H9 (cell line): ENCODE data around the gene MGAT4C. TPM values are rescaled to one million over a fixed set of nuclear protein-coding genes. Genes with fewer than 3 reads are reported as not detected.

Source experiments
- DNase-seq: peaks from one replicate; pipeline ENCODE4 v3.0.0-alpha.2; 2017
- H2AFZ ChIP-seq: one replicate; pipeline ENCODE4 v1.6.1; 2013; ENCODE audit warnings: mild to moderate bottlenecking, low read length, control low read depth, moderate library complexity
- H2AK5ac ChIP-seq: 2 replicates; pipeline ENCODE4 v1.6.1; 2013; ENCODE audit warnings: low read length, control low read depth, mixed read lengths; ENCODE audit not compliant: insufficient read length
- H2BK120ac ChIP-seq: one replicate; pipeline ENCODE4 v1.6.1; 2013; ENCODE audit warnings: low read depth, mild to moderate bottlenecking, low read length, control low read depth, inconsistent platforms; ENCODE audit not compliant: poor library complexity, severe bottlenecking
- H2BK12ac ChIP-seq: 2 replicates; pipeline ENCODE4 v1.6.1; 2013; ENCODE audit warnings: low read length, control low read depth, mixed read lengths, low read depth; ENCODE audit not compliant: insufficient read length
- H2BK15ac ChIP-seq: 2 replicates; pipeline ENCODE4 v1.6.1; 2013; ENCODE audit warnings: low read depth, low read length, control low read depth
- H2BK20ac ChIP-seq: one replicate; pipeline ENCODE4 v1.6.1; 2013; ENCODE audit warnings: low read depth, mild to moderate bottlenecking, low read length, control low read depth, inconsistent platforms; ENCODE audit not compliant: poor library complexity, severe bottlenecking
- H2BK5ac ChIP-seq: 2 replicates; pipeline ENCODE4 v1.6.1; 2013; ENCODE audit warnings: low read length, control low read depth, mixed read lengths; ENCODE audit not compliant: insufficient read length
- H3K14ac ChIP-seq: 2 replicates; pipeline ENCODE4 v1.6.1; 2013; ENCODE audit warnings: low read length, control low read depth; ENCODE audit not compliant: insufficient read depth
- H3K18ac ChIP-seq: 2 replicates; pipeline ENCODE4 v1.6.1; 2013; ENCODE audit warnings: low read depth, mild to moderate bottlenecking, mixed read lengths, low read length, control low read depth; ENCODE audit not compliant: insufficient read length
- H3K23ac ChIP-seq: 2 replicates; pipeline ENCODE4 v1.6.1; 2013; ENCODE audit warnings: low read length, control low read depth, mixed read lengths, low read depth; ENCODE audit not compliant: insufficient read length
- H3K23me2 ChIP-seq: 2 replicates; pipeline ENCODE4 v1.6.1; 2013; ENCODE audit warnings: low read depth, mild to moderate bottlenecking, mixed read lengths, low read length, control low read depth; ENCODE audit not compliant: insufficient read length, poor library complexity, severe bottlenecking
- H3K27ac ChIP-seq: 2 replicates; pipeline ENCODE4 v1.5.1; 2013; ENCODE audit warnings: low read length, control low read depth, mixed read lengths, low read depth; ENCODE audit not compliant: insufficient read length
- H3K27me3 ChIP-seq: 2 replicates; pipeline ENCODE4 v1.6.1; 2013; ENCODE audit warnings: low read length, control low read depth, inconsistent platforms; ENCODE audit not compliant: insufficient read depth
- H3K4ac ChIP-seq: 2 replicates; pipeline ENCODE4 v1.6.1; 2013; ENCODE audit warnings: low read depth, mild to moderate bottlenecking, control low read depth, inconsistent platforms, low read length, moderate library complexity
- H3K4me1 ChIP-seq: 2 replicates; pipeline ENCODE4 v1.6.1; 2013; ENCODE audit warnings: low read length, control low read depth, inconsistent platforms; ENCODE audit not compliant: insufficient read depth
- H3K4me2 ChIP-seq: 2 replicates; pipeline ENCODE4 v1.6.1; 2013; ENCODE audit warnings: low read length, control low read depth, mixed read lengths; ENCODE audit not compliant: insufficient read length, insufficient read depth
- H3K56ac ChIP-seq: 2 replicates; pipeline ENCODE4 v1.6.1; 2013; ENCODE audit warnings: low read depth, mild to moderate bottlenecking, mixed read lengths, low read length, control low read depth; ENCODE audit not compliant: insufficient read length
- H3K79me1 ChIP-seq: 2 replicates; pipeline ENCODE4 v1.6.1; 2013; ENCODE audit warnings: low read depth, mild to moderate bottlenecking, moderate library complexity, low read length, control low read depth, inconsistent platforms; ENCODE audit not compliant: insufficient read depth, poor library complexity, severe bottlenecking
- H3K79me2 ChIP-seq: 2 replicates; pipeline ENCODE4 v1.6.1; 2013; ENCODE audit warnings: low read length, control low read depth, inconsistent platforms; ENCODE audit not compliant: insufficient read depth
- H3K9ac ChIP-seq: 2 replicates; pipeline ENCODE4 v1.6.1; 2013; ENCODE audit warnings: low read length, control low read depth, mixed read lengths; ENCODE audit not compliant: insufficient read length; ENCODE audit errors: extremely low read depth
- H3K9me3 ChIP-seq: one replicate; pipeline ENCODE4 v1.6.1; 2013; ENCODE audit warnings: low read depth, low read length, inconsistent platforms; ENCODE audit not compliant: control insufficient read depth
- H3T11ph ChIP-seq: one replicate; pipeline ENCODE4 v1.6.1; 2013; ENCODE audit warnings: mild to moderate bottlenecking, low read length, control low read depth, inconsistent platforms
- H4K20me1 ChIP-seq: one replicate; pipeline ENCODE4 v1.6.1; 2013; ENCODE audit not compliant: control insufficient read depth, insufficient read length, insufficient read depth
- H4K5ac ChIP-seq: 2 replicates; pipeline ENCODE4 v1.6.1; 2013; ENCODE audit warnings: low read depth, mild to moderate bottlenecking, mixed read lengths, low read length, control low read depth; ENCODE audit not compliant: insufficient read length
- H4K8ac ChIP-seq: replicated peaks from 2 replicates; pipeline ENCODE4 v1.6.1; 2013; ENCODE audit warnings: low read length, control low read depth, mixed read lengths, low read depth; ENCODE audit not compliant: insufficient read length
- H4K91ac ChIP-seq: 2 replicates; pipeline ENCODE4 v1.6.1; 2013; ENCODE audit warnings: low read depth, mild to moderate bottlenecking, moderate library complexity, mixed read lengths, low read length, control low read depth; ENCODE audit not compliant: insufficient read length
- H3K27ac Mint-ChIP-seq, 3 experiments: 2 replicates in 2 of 3; 3 replicates in 1 of 3; pipeline ENCODE4 v1.8.0; 2020 to 2021; ENCODE audit warnings: mixed read lengths in 3 of 3, mild to moderate bottlenecking in 1 of 3, moderate library complexity in 1 of 3
- H3K27me3 Mint-ChIP-seq: 2 replicates; pipeline ENCODE4 v1.8.0; 2021; ENCODE audit warnings: low read depth, mild to moderate bottlenecking, moderate library complexity, mixed read lengths
- H3K36me3 Mint-ChIP-seq, 3 experiments: 2 replicates in 2 of 3; 3 replicates in 1 of 3; pipeline ENCODE4 v1.8.0; 2020 to 2021; ENCODE audit warnings: low read depth in 3 of 3, mixed read lengths in 3 of 3; ENCODE audit not compliant: insufficient read depth in 1 of 3
- H3K4me1 Mint-ChIP-seq, 2 experiments: 2 replicates each; pipeline ENCODE4 v1.8.0; 2020; ENCODE audit warnings: mixed read lengths in 2 of 2
- H3K4me3 Mint-ChIP-seq, 2 experiments: 2 replicates in 1 of 2; 3 replicates in 1 of 2; pipeline ENCODE4 v1.8.0; 2020 to 2021; ENCODE audit warnings: mild to moderate bottlenecking in 2 of 2, mixed read lengths in 2 of 2, moderate library complexity in 1 of 2
- H3K9me3 Mint-ChIP-seq, 2 experiments: 2 replicates in 1 of 2; 3 replicates in 1 of 2; pipeline ENCODE4 v1.8.0; 2020; ENCODE audit warnings: mild to moderate bottlenecking in 2 of 2, mixed read lengths in 2 of 2, moderate library complexity in 1 of 2
- CTCF ChIP-seq: fragments of 200-600 bp; sonication (generic); conservative IDR thresholded peaks from 3 replicates; pipeline ENCODE4 v1.8.0; 2021; ENCODE audit warnings: antibody characterized with exemption, mild to moderate bottlenecking
- WGBS: extraction: QIAGEN DNeasy Blood & Tissue Kit; methylation state at CpG from one replicate; pipeline ENCODE4 v1.1.7; 2013; ENCODE audit warnings: missing lambda C conversion rate, low lambda C conversion rate, mixed read lengths; ENCODE audit not compliant: insufficient read length; ENCODE audit errors: extremely low coverage; 5-methylcytosine and 5-hydroxymethylcytosine counted together
- total RNA-seq: library from RNA; stranded (reverse); gene quantifications from 2 replicates; pipeline ENCODE4 v1.2.1, GENCODE V29; 2021

MGAT4C gene
- total RNA-seq, 1 experiment from 2014 or later: 1.3 TPM

- WGBS: no CpG with 5 or more reads among the region's 2 CpGs
- H3T11ph ChIP-seq: no peak overlapping the region
- no peak overlapping the region for H4K91ac ChIP-seq
- H3K79me1 ChIP-seq: no peaks in the 10 kb centered on the region
- H2AFZ ChIP-seq: no peak overlapping the region
- H2BK5ac ChIP-seq: no peak overlapping the region
- no peak overlapping the region for H3K23ac ChIP-seq
- H2BK120ac ChIP-seq: no peak overlapping the region
- Mint-ChIP-seq H3K36me3 (peaks cover under 1 to 8% (median under 1%) of the 10 kb centered on the region in 3 experiments; a peak in 6 of 7 replicates), H3K4me1 (no peaks in the 10 kb centered on the region), H3K4me3 (no peak overlapping the region), H3K27me3 (no peaks in the 10 kb centered on the region), H3K9me3 (peaks cover 2 to 8% of the 10 kb centered on the region in 2 experiments; a peak in 3 of 5 replicates), H3K27ac (no peak overlapping the region)
- H3K27ac ChIP-seq: no peak overlapping the region
- no peak overlapping the region for H3K56ac ChIP-seq
- no peak for DNase-seq
- no peaks in the 10 kb centered on the region for H3K79me2 ChIP-seq
- no peak overlapping the region for H2AK5ac ChIP-seq
- H3K9ac ChIP-seq: no peak overlapping the region
- H2BK20ac ChIP-seq: no peak overlapping the region
- H3K4me1 ChIP-seq: no peaks in the 10 kb centered on the region
- no peak overlapping the region for H3K14ac ChIP-seq
- no peak overlapping the region for H2BK15ac ChIP-seq
- H3K4me2 ChIP-seq: no peak overlapping the region
- no peaks in the 10 kb centered on the region for H4K20me1 ChIP-seq
- no peak overlapping the region for H2BK12ac ChIP-seq
- H3K23me2 ChIP-seq: no peaks in the 10 kb centered on the region
- no peak overlapping the region for H3K18ac ChIP-seq
- H4K5ac ChIP-seq: no peak overlapping the region
- H3K27me3 ChIP-seq: no peaks in the 10 kb centered on the region
- H3K4ac ChIP-seq: no peak overlapping the region
- H3K9me3 ChIP-seq: no peaks in the 10 kb centered on the region
- no peak overlapping the region for H4K8ac ChIP-seq
- TF ChIP-seq CTCF: no peak
Measured at GRCh38 chr12:86283620-86284019, 27.4 kb upstream of the MGAT4C start.
